Measurements from ENCODE around the gene BCL11B. TPM values are rescaled to one million over a fixed set of nuclear protein-coding genes. Genes with fewer than 3 reads are reported as not detected.

Gene BCL11B
- total and polyA plus RNA-seq, 2 of the 8 experiments (the other 6 are each of a cell fraction or from before 2014, with no cell fraction given), result 0.63 to 5.9 TPM

DNA sequence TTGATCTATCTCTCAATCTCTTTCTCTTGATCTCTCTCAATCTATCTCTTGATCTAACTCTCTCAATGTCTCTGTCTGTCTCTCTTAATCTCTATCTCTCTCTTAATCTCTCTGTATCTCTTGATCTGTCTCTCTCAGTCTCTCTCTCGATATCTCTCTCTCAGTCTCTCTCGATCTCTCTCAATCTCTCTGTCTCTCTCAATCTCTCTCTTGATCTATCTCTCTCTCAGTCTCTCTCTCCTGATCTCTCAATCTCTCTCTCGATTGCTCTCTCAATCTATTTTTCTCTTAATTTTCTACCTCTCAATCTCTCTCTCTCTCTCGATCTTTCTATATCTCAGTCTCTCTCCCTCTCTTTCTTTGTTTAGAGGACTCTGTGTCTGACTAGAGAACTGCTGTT, 126.7 kb downstream of the BCL11B start:
- Histone ChIP-seq H3K9ac (replicated peaks in 1 of 4; ENCODE audit: extremely low read depth in 1 of 4, low read depth in 3 of 4, low read length in 3 of 4) (no peak overlapping the region), H3K56ac (replicated peaks; ENCODE audit: insufficient read length, low read depth, low read length) (no peak overlapping the region), H4K91ac (replicated peaks; ENCODE audit: insufficient read length, low read length) (no peak overlapping the region), H2BK20ac (ENCODE audit: low read length) (no peak overlapping the region), H3K4me1 (replicated peaks in 1 of 4; ENCODE audit: control insufficient read depth in 3 of 4, insufficient read depth in 4 of 4, low read length in 3 of 4) (peaks cover 0 to 6% (median 3%) of the 10 kb centered on the region in 4 experiments; a peak in 4 of 7 replicates), H3K27ac (ENCODE audit: low read depth, low read length) (no peak overlapping the region), H2BK12ac (ENCODE audit: low read depth, low read length) (no peak overlapping the region), H2AFZ (ENCODE audit: low read length) (no peak overlapping the region), H4K8ac (ENCODE audit: extremely low read depth, insufficient read depth, low read length) (no peak overlapping the region), H3K23me2 (ENCODE audit: low read depth, low read length) (no peaks in the 10 kb centered on the region), H3K79me2 (ENCODE audit: control insufficient read depth in 1 of 2, insufficient read depth in 2 of 2, low read length in 2 of 2) (no peaks in the 10 kb centered on the region), H3K14ac (ENCODE audit: insufficient read length) (no peak overlapping the region), H3K79me1 (ENCODE audit: low read depth, low read length) (no peaks in the 10 kb centered on the region), H3K4me3 (ENCODE audit: extremely low read depth in 1 of 4, insufficient read depth in 2 of 4, low read depth in 3 of 4, low read length in 4 of 4) (no peak overlapping the region), H2AK5ac (ENCODE audit: low read depth, low read length) (no peak overlapping the region), H3K4me2 (ENCODE audit: insufficient read depth in 1 of 2, low read depth in 2 of 2, low read length in 2 of 2) (no peak overlapping the region), H3K27me3 (replicated peaks in 1 of 4; ENCODE audit: control insufficient read depth in 3 of 4, extremely low read depth in 1 of 4, insufficient read depth in 3 of 4, low read length in 3 of 4) (no peaks in the 10 kb centered on the region), H3K23ac (ENCODE audit: insufficient read length) (no peak overlapping the region), H2BK120ac (replicated peaks; ENCODE audit: low read depth, low read length) (no peak overlapping the region), H3K36me3 (ENCODE audit: control insufficient read depth in 2 of 4, insufficient read depth in 4 of 4, low read length in 3 of 4) (no peaks in the 10 kb centered on the region), H4K20me1 (replicated peaks in 1 of 2; ENCODE audit: control insufficient read depth in 1 of 2, insufficient read depth in 2 of 2, low read length in 2 of 2) (peaks cover 0 to 1% of the 10 kb centered on the region in 2 experiments), H4K5ac (ENCODE audit: insufficient read length, low read depth, low read length) (no peak overlapping the region), H3K4ac (replicated peaks; ENCODE audit: insufficient read length, low read depth, low read length) (no peak overlapping the region), H3K18ac (ENCODE audit: extremely low read depth, low read length) (no peak overlapping the region), H2BK15ac (ENCODE audit: low read length) (no peak overlapping the region), H3K9me3 (ENCODE audit: insufficient read depth in 2 of 2, low read depth in 1 of 2, low read length in 1 of 2) (no peaks in the 10 kb centered on the region), H2BK5ac (ENCODE audit: low read depth, low read length) (no peak overlapping the region)
- WGBS, 2 experiments (ENCODE audit: extremely low coverage in 1 of 2, insufficient coverage in 1 of 2, insufficient read length in 1 of 2, insufficient replicate concordance in 2 of 2, low coverage in 1 of 2, low lambda C conversion rate in 2 of 2, missing lambda C conversion rate in 1 of 2), result 92 to 100% methylated on average over 2 to 4 of the region's 4 CpGs
- no peak for FAIRE-seq
- DNase-seq (ENCODE audit: low read depth in 1 of 2, low spot score in 2 of 2), result no peak
- POLR2A ChIA-PET (ENCODE audit: partially characterized antibody), result no interaction called here
- CTCF ChIA-PET (ENCODE audit: partially characterized antibody), result interaction anchor here (1.0 to 1.4 kb wide), 2 partner anchors 99 to 120 kb away, joined by 4 to 5 read pairs; no protein-coding TSS in a partner anchor
- TF ChIP-seq, protein P1, sequence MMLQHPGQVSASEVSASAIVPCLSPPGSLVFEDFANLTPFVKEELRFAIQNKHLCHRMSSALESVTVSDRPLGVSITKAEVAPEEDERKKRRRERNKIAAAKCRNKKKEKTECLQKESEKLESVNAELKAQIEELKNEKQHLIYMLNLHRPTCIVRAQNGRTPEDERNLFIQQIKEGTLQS (IDR thresholded peaks at IDR 0.05; ENCODE audit: insufficient read depth, low read depth, low read length), result no peak
- TF ChIP-seq EGR1 (IDR thresholded peaks at IDR 0.05; ENCODE audit: borderline replicate concordance, low read depth, low read length), result no peak
- no peak for TF ChIP-seq TAF1 (IDR thresholded peaks at IDR 0.05; ENCODE audit: low read depth, low read length)
- TF ChIP-seq, protein P2, sequence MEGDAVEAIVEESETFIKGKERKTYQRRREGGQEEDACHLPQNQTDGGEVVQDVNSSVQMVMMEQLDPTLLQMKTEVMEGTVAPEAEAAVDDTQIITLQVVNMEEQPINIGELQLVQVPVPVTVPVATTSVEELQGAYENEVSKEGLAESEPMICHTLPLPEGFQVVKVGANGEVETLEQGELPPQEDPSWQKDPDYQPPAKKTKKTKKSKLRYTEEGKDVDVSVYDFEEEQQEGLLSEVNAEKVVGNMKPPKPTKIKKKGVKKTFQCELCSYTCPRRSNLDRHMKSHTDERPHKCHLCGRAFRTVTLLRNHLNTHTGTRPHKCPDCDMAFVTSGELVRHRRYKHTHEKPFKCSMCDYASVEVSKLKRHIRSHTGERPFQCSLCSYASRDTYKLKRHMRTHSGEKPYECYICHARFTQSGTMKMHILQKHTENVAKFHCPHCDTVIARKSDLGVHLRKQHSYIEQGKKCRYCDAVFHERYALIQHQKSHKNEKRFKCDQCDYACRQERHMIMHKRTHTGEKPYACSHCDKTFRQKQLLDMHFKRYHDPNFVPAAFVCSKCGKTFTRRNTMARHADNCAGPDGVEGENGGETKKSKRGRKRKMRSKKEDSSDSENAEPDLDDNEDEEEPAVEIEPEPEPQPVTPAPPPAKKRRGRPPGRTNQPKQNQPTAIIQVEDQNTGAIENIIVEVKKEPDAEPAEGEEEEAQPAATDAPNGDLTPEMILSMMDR (IDR thresholded peaks at IDR 0.05; ENCODE audit: control extremely low read depth in 1 of 3, insufficient read depth in 1 of 3, low read depth in 1 of 3, low read length in 3 of 3), result no peak
- no peak for TF ChIP-seq FOSL1 (IDR thresholded peaks at IDR 0.05; ENCODE audit: insufficient read depth, low read depth, low read length)
- no peak for TF ChIP-seq EZH2 (IDR thresholded peaks at IDR 0.05; ENCODE audit: low read depth, low read length, severe bottlenecking)
- TF ChIP-seq NRF1 (IDR thresholded peaks at IDR 0.05; ENCODE audit: low read depth, low read length), result no peak
- no peak for TF ChIP-seq TCF12 (IDR thresholded peaks at IDR 0.05; ENCODE audit: low read depth, low read length)
- TF ChIP-seq TBP (IDR thresholded peaks at IDR 0.05; ENCODE audit: low read depth, low read length), result no peak
- TF ChIP-seq KDM5A (IDR thresholded peaks at IDR 0.05; ENCODE audit: low read length), result no peak
- TF ChIP-seq BRCA1 (IDR thresholded peaks at IDR 0.05; ENCODE audit: low read depth, low read length), result no peak
- TF ChIP-seq CREB1 (IDR thresholded peaks at IDR 0.05), result no peak

Measured in H1 (cell line).